Liver (tissue), 9 donors: Measurements from ENCODE around the gene NDRG2. TPM values are rescaled to one million over a fixed set of nuclear protein-coding genes. Genes with fewer than 3 reads are reported as not detected.
A peak's percentile ranks its signal among the peaks of the same experiment; 100 is the strongest.

Experiments
- DNase-seq: peaks from one replicate; pipeline ENCODE4 v3.0.0-alpha.2; 2017; ENCODE audit warnings: low spot score
- H3K27ac ChIP-seq, 2 donors: one replicate each; pipeline ENCODE4 v1.7.0; 2013; ENCODE audit warnings: inconsistent platforms in 2 of 2, low read length in 2 of 2, control low read depth in 1 of 2, low read depth in 1 of 2, mild to moderate bottlenecking in 1 of 2
- H3K27me3 ChIP-seq, 4 donors: one replicate each; pipeline versions ENCODE4 v1.6.1 to v1.7.0; 2013; ENCODE audit warnings: low read length in 3 of 4, inconsistent platforms in 1 of 4, mild to moderate bottlenecking in 1 of 4, moderate library complexity in 1 of 4; ENCODE audit not compliant: control insufficient read depth in 4 of 4, insufficient read depth in 4 of 4
- H3K36me3 ChIP-seq, 4 donors: one replicate each; pipeline versions ENCODE4 v1.6.1 to v1.7.0; 2013; ENCODE audit warnings: low read length in 3 of 4, mild to moderate bottlenecking in 3 of 4, low read depth in 1 of 4, moderate library complexity in 1 of 4; ENCODE audit not compliant: control insufficient read depth in 4 of 4, insufficient read depth in 3 of 4
- H3K4me1 ChIP-seq, 4 donors: one replicate each; pipeline versions ENCODE4 v1.6.1 to v1.7.0; 2013; ENCODE audit warnings: low read length in 3 of 4, mild to moderate bottlenecking in 3 of 4, moderate library complexity in 1 of 4; ENCODE audit not compliant: control insufficient read depth in 4 of 4, insufficient read depth in 4 of 4
- H3K4me3 ChIP-seq, 3 donors: one replicate each; pipeline versions ENCODE4 v1.6.1 to v1.7.0; 2013; ENCODE audit warnings: low read length in 3 of 3, control low read depth in 1 of 3, low read depth in 1 of 3, mild to moderate bottlenecking in 1 of 3
- H3K9ac ChIP-seq, 2 donors: one replicate each; pipeline ENCODE4 v1.7.0; 2013; ENCODE audit warnings: low read length in 2 of 2, mild to moderate bottlenecking in 2 of 2, moderate library complexity in 2 of 2, control low read depth in 1 of 2, low read depth in 1 of 2
- H3K9me3 ChIP-seq, 4 donors: one replicate each; pipeline versions ENCODE4 v1.6.1 to v1.7.0; 2013; ENCODE audit warnings: low read length in 3 of 4; ENCODE audit not compliant: control insufficient read depth in 4 of 4
- FOXA1 ChIP-seq: IDR thresholded peaks from 2 replicates; pipeline ENCODE4 v1.6.1; 2016; ENCODE audit warnings: antibody characterized with exemption
- GABPA ChIP-seq, 2 donors: IDR thresholded peaks in 1 of 2; conservative IDR thresholded peaks in 1 of 2; 2 replicates each; pipeline ENCODE4 v1.6.1; 2016; ENCODE audit warnings: antibody characterized with exemption in 2 of 2, mild to moderate bottlenecking in 1 of 2, moderate library complexity in 1 of 2
- HNF4G ChIP-seq: IDR thresholded peaks from 2 replicates; pipeline ENCODE4 v1.6.1; 2016; ENCODE audit warnings: antibody characterized with exemption
- JUND ChIP-seq, 2 donors: IDR thresholded peaks; 2 replicates each; pipeline ENCODE4 v1.6.1; 2016; ENCODE audit warnings: antibody characterized with exemption in 2 of 2
- MAX ChIP-seq: IDR thresholded peaks from 2 replicates; pipeline ENCODE4 v1.6.1; 2016; ENCODE audit warnings: antibody characterized with exemption
- REST ChIP-seq: IDR thresholded peaks from 2 replicates; pipeline ENCODE4 v1.6.1; 2016; ENCODE audit warnings: antibody characterized with exemption, mild to moderate bottlenecking
- RXRA ChIP-seq, 2 donors: IDR thresholded peaks; 2 replicates each; pipeline ENCODE4 v1.6.1; 2017 to 2018; ENCODE audit warnings: antibody characterized with exemption in 2 of 2, mild to moderate bottlenecking in 1 of 2
- SP1 ChIP-seq: IDR thresholded peaks from 2 replicates; pipeline ENCODE4 v1.6.1; 2018; ENCODE audit warnings: antibody characterized with exemption, mild to moderate bottlenecking
- TAF1 ChIP-seq: conservative IDR thresholded peaks from 2 replicates; pipeline ENCODE4 v1.6.1; 2016; ENCODE audit warnings: antibody characterized with exemption, mild to moderate bottlenecking
- YY1 ChIP-seq: IDR thresholded peaks from 2 replicates; pipeline ENCODE4 v1.6.1; 2016; ENCODE audit warnings: antibody characterized with exemption, mild to moderate bottlenecking
- ZBTB33 ChIP-seq: IDR thresholded peaks from 2 replicates; pipeline ENCODE4 v1.6.1; 2016; ENCODE audit warnings: antibody characterized with exemption
- WGBS: extraction: QIAGEN DNeasy Blood & Tissue Kit; methylation state at CpG from one replicate; pipeline ENCODE4 v1.1.7; 2013; 5-methylcytosine and 5-hydroxymethylcytosine counted together
- polyA plus RNA-seq, 2 donors: library from polyadenylated mRNA; stranded (reverse) in 1 of 2; unstranded in 1 of 2; fragments of 200-250 nt in 1 of 2; fragments of >200 nt in 1 of 2; fragmentation: Nextera tagmentation in 1 of 2; extraction: Ambion mirVana in 1 of 2; gene quantifications; one replicate each; pipeline versions ENCODE4 v1.2.1 to v1.2.3, GENCODE V29; 2013 to 2015
- total RNA-seq, 2 donors: library from RNA; depleted of rRNA; stranded (reverse); fragments of >200 nt; gene quantifications; one replicate each; pipeline ENCODE4 v1.2.3, GENCODE V29; 2014
- TF ChIP-seq, protein P1 (sequence below): IDR thresholded peaks from 2 replicates; pipeline ENCODE4 v1.6.1; 2016; ENCODE audit warnings: antibody characterized with exemption
- TF ChIP-seq, protein P2 (sequence below): fragments of 150-350 bp; IDR thresholded peaks from 2 replicates; pipeline ENCODE4 v1.5.1; 2017; ENCODE audit warnings: improper control_type of control experiment, low read depth, low read length; ENCODE audit not compliant: missing input control
- donor health status: healthy.
- donor health status: healthy.
- donor health status: healthy.
- donor health status: healthy.
- donor health status: healthy.

NDRG2 gene
- total and polyA plus RNA-seq, 4 donors = 72.9 to 191 (median 132) TPM

- TF ChIP-seq TAF1 = no peak
- no peak for TF ChIP-seq SP1
- TF ChIP-seq YY1 = no peak
- no peak for TF ChIP-seq FOXA1
- no peak for TF ChIP-seq MAX
- no peak for TF ChIP-seq HNF4G
- no peak for TF ChIP-seq JUND (IDR thresholded peaks at IDR 0.05)
- TF ChIP-seq ZBTB33 = no peak
- TF ChIP-seq GABPA (IDR thresholded peaks at IDR 0.05 in 1 of 2, conservative IDR thresholded peaks at IDR 0.05 in 1 of 2) = no peak
- no peak for TF ChIP-seq REST
- no peaks in the 10 kb centered on the region for H3K36me3 ChIP-seq
- DNase-seq = no peak
- H3K9me3 ChIP-seq = no peaks in the 10 kb centered on the region
- H3K4me3 ChIP-seq = peak overlapping the region in 1 of 3 donors; percentile 38
- H3K27me3 ChIP-seq = peaks cover 0 to 3% (median 0%) of the 10 kb centered on the region in 4 donors
- peaks cover 0 to 14% (median 8%) of the 10 kb centered on the region in 4 donors for H3K4me1 ChIP-seq
- H3K27ac ChIP-seq = no peak overlapping the region
- peak overlapping the region in 1 of 2 donors; percentile 19 for H3K9ac ChIP-seq
- WGBS = 22% methylated on average over 10 of the region's 10 CpGs
These were observed 54.2 kb downstream of the NDRG2 start for GRCh38 chr14:20970647-20970982.

DNA sequence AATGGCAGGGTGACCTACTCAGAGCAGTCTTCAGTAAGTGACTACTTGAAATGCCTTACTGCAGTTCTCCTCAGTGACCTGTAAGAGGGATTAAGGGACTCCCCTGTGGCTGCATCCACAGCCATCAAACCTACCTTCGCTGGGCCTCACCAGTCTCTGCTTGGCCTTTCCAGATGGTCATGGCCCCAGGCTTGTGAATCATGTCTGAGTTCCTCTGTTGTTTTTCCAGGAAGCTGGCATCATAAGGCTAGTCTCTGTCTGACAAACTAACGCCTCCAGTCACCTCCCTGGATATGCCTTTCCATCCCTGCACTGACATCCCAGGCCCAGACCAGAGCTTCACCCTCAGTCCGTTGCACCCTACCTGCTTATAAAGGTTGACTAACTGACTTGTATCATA, 55.5 kb downstream of the NDRG2 start:
- H3K9me3 ChIP-seq = no peaks in the 10 kb centered on the region
- 92% methylated on average over 3 of the region's 3 CpGs for WGBS
- H3K36me3 ChIP-seq = no peaks in the 10 kb centered on the region
- H3K4me1 ChIP-seq = peaks cover 0 to 14% (median 8%) of the 10 kb centered on the region in 4 donors
- no peak overlapping the region for H3K9ac ChIP-seq
- no peak overlapping the region for H3K4me3 ChIP-seq
- no peak for DNase-seq
- H3K27ac ChIP-seq = no peak overlapping the region
- TF ChIP-seq RXRA (IDR thresholded peaks at IDR 0.05) = no peak
- no peak for TF ChIP-seq HNF4G
- TF ChIP-seq, protein P1, sequence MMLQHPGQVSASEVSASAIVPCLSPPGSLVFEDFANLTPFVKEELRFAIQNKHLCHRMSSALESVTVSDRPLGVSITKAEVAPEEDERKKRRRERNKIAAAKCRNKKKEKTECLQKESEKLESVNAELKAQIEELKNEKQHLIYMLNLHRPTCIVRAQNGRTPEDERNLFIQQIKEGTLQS = no peak
- TF ChIP-seq, protein P2, sequence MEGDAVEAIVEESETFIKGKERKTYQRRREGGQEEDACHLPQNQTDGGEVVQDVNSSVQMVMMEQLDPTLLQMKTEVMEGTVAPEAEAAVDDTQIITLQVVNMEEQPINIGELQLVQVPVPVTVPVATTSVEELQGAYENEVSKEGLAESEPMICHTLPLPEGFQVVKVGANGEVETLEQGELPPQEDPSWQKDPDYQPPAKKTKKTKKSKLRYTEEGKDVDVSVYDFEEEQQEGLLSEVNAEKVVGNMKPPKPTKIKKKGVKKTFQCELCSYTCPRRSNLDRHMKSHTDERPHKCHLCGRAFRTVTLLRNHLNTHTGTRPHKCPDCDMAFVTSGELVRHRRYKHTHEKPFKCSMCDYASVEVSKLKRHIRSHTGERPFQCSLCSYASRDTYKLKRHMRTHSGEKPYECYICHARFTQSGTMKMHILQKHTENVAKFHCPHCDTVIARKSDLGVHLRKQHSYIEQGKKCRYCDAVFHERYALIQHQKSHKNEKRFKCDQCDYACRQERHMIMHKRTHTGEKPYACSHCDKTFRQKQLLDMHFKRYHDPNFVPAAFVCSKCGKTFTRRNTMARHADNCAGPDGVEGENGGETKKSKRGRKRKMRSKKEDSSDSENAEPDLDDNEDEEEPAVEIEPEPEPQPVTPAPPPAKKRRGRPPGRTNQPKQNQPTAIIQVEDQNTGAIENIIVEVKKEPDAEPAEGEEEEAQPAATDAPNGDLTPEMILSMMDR = no peak
- H3K27me3 ChIP-seq = peaks cover 0 to 3% (median 0%) of the 10 kb centered on the region in 4 donors

Other genes with a start within 250 kb of the NDRG2 start
- gene RNASE6, start 243.8 kb downstream of the NDRG2 start, total RNA-seq = 1 to 10 TPM; 3.9 to 4.6 TPM
- gene RNASE6, start 243.8 kb downstream of the NDRG2 start, polyA plus RNA-seq = 1 to 10 TPM; 3.2 to 7.0 TPM
- 10 to 100 TPM in 1 of 2 donors, 1 to 10 TPM in 1; 5.8 to 11.7 TPM for gene RNASE1, start 222.2 kb downstream of the NDRG2 start, total RNA-seq
- 10 to 100 TPM; 32.6 to 37.9 TPM for gene RNASE1, start 222.2 kb downstream of the NDRG2 start, polyA plus RNA-seq
- gene RNASE3, start 133.7 kb downstream of the NDRG2 start, total RNA-seq = 10 to 100 TPM in 1 of 2 donors, not detected in 1; 12.2 TPM
- gene RNASE3, start 133.7 kb downstream of the NDRG2 start, polyA plus RNA-seq = under 1 TPM in 1 of 2 donors, not detected in 1; 0.52 TPM
- 10 to 100 TPM in 1 of 2 donors, under 1 TPM in 1; 0.59 to 27.0 TPM for gene RNASE2, start 69.6 kb downstream of the NDRG2 start, total RNA-seq
- gene RNASE2, start 69.6 kb downstream of the NDRG2 start, polyA plus RNA-seq = 1 to 10 TPM; 2.9 to 5.7 TPM
- 10 to 100 TPM; 31.0 to 64.8 TPM for gene METTL17, start 35.1 kb downstream of the NDRG2 start, total RNA-seq
- 10 to 100 TPM; 35.9 to 58.6 TPM for gene METTL17, start 35.1 kb downstream of the NDRG2 start, polyA plus RNA-seq
- under 1 TPM in 1 of 2 donors, not detected in 1; 0.08 TPM for gene SLC39A2, start 25.8 kb downstream of the NDRG2 start, total RNA-seq
- gene SLC39A2, start 25.8 kb downstream of the NDRG2 start, polyA plus RNA-seq = under 1 TPM in 1 of 2 donors, not detected in 1; 0.05 TPM
- 1 to 10 TPM; 1.6 to 5.9 TPM for gene TPPP2, start 5.2 kb upstream of the NDRG2 start, total RNA-seq
- gene TPPP2, start 5.2 kb upstream of the NDRG2 start, polyA plus RNA-seq = 1 to 10 TPM; 1.5 to 1.6 TPM
- gene RNASE13, start 9.7 kb upstream of the NDRG2 start, total RNA-seq = under 1 TPM; 0.05 to 0.08 TPM
- not detected for gene RNASE13, start 9.7 kb upstream of the NDRG2 start, polyA plus RNA-seq
- gene RNASE7, start 17.3 kb upstream of the NDRG2 start, total RNA-seq = under 1 TPM in 1 of 2 donors, not detected in 1; 0.33 TPM
- gene RNASE7, start 17.3 kb upstream of the NDRG2 start, polyA plus RNA-seq = under 1 TPM; 0.11 to 0.12 TPM
- not detected for gene RNASE8, start 32.8 kb upstream of the NDRG2 start, total RNA-seq
- gene RNASE8, start 32.8 kb upstream of the NDRG2 start, polyA plus RNA-seq = not detected
- 10 to 100 TPM; 19.8 to 42.5 TPM for gene ARHGEF40, start 45.2 kb upstream of the NDRG2 start, total RNA-seq
- 10 to 100 TPM in 1 of 2 donors, 1 to 10 TPM in 1; 9.3 to 14.0 TPM for gene ARHGEF40, start 45.2 kb upstream of the NDRG2 start, polyA plus RNA-seq
- 1 to 10 TPM; 4.7 to 6.2 TPM for gene ZNF219, start 73.6 kb upstream of the NDRG2 start, total RNA-seq
- gene ZNF219, start 73.6 kb upstream of the NDRG2 start, polyA plus RNA-seq = 10 to 100 TPM in 1 of 2 donors, 1 to 10 TPM in 1; 1.3 to 10.5 TPM
- under 1 TPM; 0.19 to 0.25 TPM for gene TMEM253, start 76.0 kb upstream of the NDRG2 start, total RNA-seq
- under 1 TPM in 1 of 2 donors, not detected in 1; 0.14 TPM for gene TMEM253, start 76.0 kb upstream of the NDRG2 start, polyA plus RNA-seq
- not detected for gene OR5AU1, start 131.0 kb upstream of the NDRG2 start, total RNA-seq
- gene OR5AU1, start 131.0 kb upstream of the NDRG2 start, polyA plus RNA-seq = not detected
- 100 to 1,000 TPM; 286 to 384 TPM for gene HNRNPC, start 244.4 kb upstream of the NDRG2 start, total RNA-seq
- 100 to 1,000 TPM; 119 to 254 TPM for gene HNRNPC, start 244.4 kb upstream of the NDRG2 start, polyA plus RNA-seq